ENCODE measurements around the gene HSF2BP.

DNA sequence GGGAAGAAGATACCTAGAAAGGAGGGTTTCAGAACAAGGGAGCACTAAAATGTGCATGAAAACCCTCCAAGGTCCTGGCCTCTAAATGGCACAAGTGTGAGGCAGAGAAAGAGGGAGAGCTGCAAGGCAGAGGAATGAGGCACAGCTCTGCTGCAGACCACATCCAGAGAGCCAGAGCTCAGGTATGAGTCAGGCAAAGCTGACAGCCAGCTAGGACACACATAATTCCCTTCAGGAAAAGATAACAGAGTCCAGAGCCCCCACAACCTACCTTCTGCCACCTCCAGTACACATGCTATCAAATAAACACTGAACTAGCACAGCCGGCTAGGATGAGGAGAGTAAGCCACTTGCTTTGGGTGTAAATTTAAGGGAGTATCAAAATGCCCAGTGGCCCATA is 62.2 kb downstream of the HSF2BP start:
- TF ChIP-seq, protein P1, sequence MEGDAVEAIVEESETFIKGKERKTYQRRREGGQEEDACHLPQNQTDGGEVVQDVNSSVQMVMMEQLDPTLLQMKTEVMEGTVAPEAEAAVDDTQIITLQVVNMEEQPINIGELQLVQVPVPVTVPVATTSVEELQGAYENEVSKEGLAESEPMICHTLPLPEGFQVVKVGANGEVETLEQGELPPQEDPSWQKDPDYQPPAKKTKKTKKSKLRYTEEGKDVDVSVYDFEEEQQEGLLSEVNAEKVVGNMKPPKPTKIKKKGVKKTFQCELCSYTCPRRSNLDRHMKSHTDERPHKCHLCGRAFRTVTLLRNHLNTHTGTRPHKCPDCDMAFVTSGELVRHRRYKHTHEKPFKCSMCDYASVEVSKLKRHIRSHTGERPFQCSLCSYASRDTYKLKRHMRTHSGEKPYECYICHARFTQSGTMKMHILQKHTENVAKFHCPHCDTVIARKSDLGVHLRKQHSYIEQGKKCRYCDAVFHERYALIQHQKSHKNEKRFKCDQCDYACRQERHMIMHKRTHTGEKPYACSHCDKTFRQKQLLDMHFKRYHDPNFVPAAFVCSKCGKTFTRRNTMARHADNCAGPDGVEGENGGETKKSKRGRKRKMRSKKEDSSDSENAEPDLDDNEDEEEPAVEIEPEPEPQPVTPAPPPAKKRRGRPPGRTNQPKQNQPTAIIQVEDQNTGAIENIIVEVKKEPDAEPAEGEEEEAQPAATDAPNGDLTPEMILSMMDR (conservative IDR thresholded peaks at IDR 0.05): no peak
- TF ChIP-seq EZH2 (IDR thresholded peaks at IDR 0.05; ENCODE audit: low read depth): no peak

Data from PC-9 (cell line).